H1 (cell line): ENCODE measurements around the gene COMMD1. TPM values are rescaled to one million over a fixed set of nuclear protein-coding genes. Genes with fewer than 3 reads are reported as not detected.

Experiments used
- CTCF ChIA-PET: fragments of 300-600 bp; sonication (Branson Sonifier 250); formaldehyde crosslinking; loops from one replicate; lab custom pipeline; 2021; ENCODE audit not compliant: partially characterized antibody; lab: Charles Lee
- POLR2A ChIA-PET: fragments of 300-600 bp; sonication (Branson Sonifier 250); formaldehyde crosslinking; loops from one replicate; lab custom pipeline; 2021; ENCODE audit warnings: inconsistent platforms; ENCODE audit not compliant: partially characterized antibody; lab: Charles Lee
- DNase-seq, 2 experiments: peaks; one replicate each; pipeline versions ENCODE4 v3.0.0 to v3.0.0-alpha.2; 2010 to 2022; ENCODE audit warnings: low spot score in 2 of 2, low read depth in 1 of 2, mixed read lengths in 1 of 2
- FAIRE-seq: peaks from 2 replicates; lab custom pipeline; 2011; peaks lifted over from hg19 to GRCh38; lab: Jason Lieb, UNC
- H2AFZ ChIP-seq: 2 replicates; pipeline ENCODE4 v1.8.1; 2012; ENCODE audit warnings: low read length, inconsistent platforms
- H2AK5ac ChIP-seq: 2 replicates; pipeline ENCODE4 v1.6.1; 2013; ENCODE audit warnings: low read depth, low read length
- H2BK120ac ChIP-seq: replicated peaks from 2 replicates; pipeline ENCODE3; 2013; ENCODE audit warnings: low read depth, low read length, inconsistent platforms
- H2BK12ac ChIP-seq: 2 replicates; pipeline ENCODE4 v1.6.1; 2013; ENCODE audit warnings: low read depth, low read length
- H2BK15ac ChIP-seq: 2 replicates; pipeline ENCODE4 v1.6.1; 2013; ENCODE audit warnings: low read length
- H2BK20ac ChIP-seq: 2 replicates; pipeline ENCODE4 v1.6.1; 2013; ENCODE audit warnings: low read length
- H2BK5ac ChIP-seq: 2 replicates; pipeline ENCODE4 v1.6.1; 2013; ENCODE audit warnings: low read depth, low read length
- H3K14ac ChIP-seq: 2 replicates; pipeline ENCODE4 v1.6.1; 2013; ENCODE audit warnings: inconsistent platforms; ENCODE audit not compliant: insufficient read length
- H3K18ac ChIP-seq: 2 replicates; pipeline ENCODE4 v1.6.1; 2013; ENCODE audit warnings: low read length; ENCODE audit errors: extremely low read depth
- H3K23ac ChIP-seq: 2 replicates; pipeline ENCODE4 v1.6.1; 2013; ENCODE audit warnings: inconsistent platforms; ENCODE audit not compliant: insufficient read length
- H3K23me2 ChIP-seq: 2 replicates; pipeline ENCODE4 v1.6.1; 2013; ENCODE audit warnings: low read depth, low read length
- H3K27ac ChIP-seq: 2 replicates; pipeline ENCODE4 v1.6.1; 2011; ENCODE audit warnings: low read depth, low read length, inconsistent platforms
- H3K27me3 ChIP-seq, 4 experiments: replicated peaks in 1 of 4; 1 replicate in 1 of 4; 2 replicates in 3 of 4; pipeline versions ENCODE4 v1.6.1 to v1.8.1; 2011 to 2013; ENCODE audit warnings: low read length in 3 of 4, mild to moderate bottlenecking in 3 of 4, inconsistent platforms in 2 of 4, mixed read lengths in 2 of 4, moderate library complexity in 1 of 4; ENCODE audit not compliant: control insufficient read depth in 3 of 4, insufficient read depth in 3 of 4; ENCODE audit errors: extremely low read depth in 1 of 4
- H3K36me3 ChIP-seq, 4 experiments: 2 replicates each; pipeline versions ENCODE4 v1.6.1 to v1.8.1; 2011 to 2013; ENCODE audit warnings: mild to moderate bottlenecking in 4 of 4, low read length in 3 of 4, moderate library complexity in 2 of 4, control low read depth in 1 of 4, inconsistent platforms in 1 of 4; ENCODE audit not compliant: insufficient read depth in 4 of 4, control insufficient read depth in 2 of 4
- H3K4ac ChIP-seq: replicated peaks from 2 replicates; pipeline ENCODE3; 2013; ENCODE audit warnings: low read length, low read depth, mixed read lengths, inconsistent platforms; ENCODE audit not compliant: insufficient read length
- H3K4me1 ChIP-seq, 4 experiments: replicated peaks in 1 of 4; 1 replicate in 1 of 4; 2 replicates in 3 of 4; pipeline versions ENCODE4 v1.6.1 to v1.8.1; 2011 to 2013; ENCODE audit warnings: low read length in 3 of 4, inconsistent platforms in 2 of 4, mixed read lengths in 1 of 4; ENCODE audit not compliant: insufficient read depth in 4 of 4, control insufficient read depth in 3 of 4
- H3K4me2 ChIP-seq, 2 experiments: 2 replicates each; pipeline versions ENCODE4 v1.6.1 to v1.8.1; 2011 to 2013; ENCODE audit warnings: low read depth in 2 of 2, low read length in 2 of 2, control low read depth in 1 of 2, inconsistent platforms in 1 of 2, mild to moderate bottlenecking in 1 of 2; ENCODE audit not compliant: insufficient read depth in 1 of 2
- H3K4me3 ChIP-seq, 4 experiments: fragments of 200-600, 300-600 bp in 1 of 4; sonication (generic), shearing (Covaris generic), sonication (Bioruptor Twin) in 1 of 4; 2 replicates each; pipeline versions ENCODE4 v1.5.1 to v1.8.1; 2011 to 2016; ENCODE audit warnings: low read length in 4 of 4, low read depth in 3 of 4, control low read depth in 2 of 4, inconsistent platforms in 2 of 4, mild to moderate bottlenecking in 2 of 4, mixed read lengths in 1 of 4, moderate library complexity in 1 of 4; ENCODE audit not compliant: insufficient read depth in 2 of 4; ENCODE audit errors: extremely low read depth in 1 of 4
- H3K56ac ChIP-seq: replicated peaks from 2 replicates; pipeline ENCODE3; 2013; ENCODE audit warnings: low read depth, mild to moderate bottlenecking, mixed read lengths, low read length, inconsistent platforms; ENCODE audit not compliant: insufficient read length
- H3K79me1 ChIP-seq: 2 replicates; pipeline ENCODE4 v1.6.1; 2013; ENCODE audit warnings: low read depth, low read length, control low read depth
- H3K79me2 ChIP-seq, 2 experiments: 2 replicates each; pipeline versions ENCODE4 v1.6.1 to v1.8.1; 2012 to 2013; ENCODE audit warnings: low read length in 2 of 2, mild to moderate bottlenecking in 2 of 2, inconsistent platforms in 1 of 2; ENCODE audit not compliant: insufficient read depth in 2 of 2, control insufficient read depth in 1 of 2
- H3K9ac ChIP-seq, 4 experiments: replicated peaks in 1 of 4; 1 replicate in 1 of 4; 2 replicates in 3 of 4; pipeline versions ENCODE4 v1.6.1 to v1.8.1; 2011 to 2013; ENCODE audit warnings: low read depth in 3 of 4, low read length in 3 of 4, control low read depth in 2 of 4, mild to moderate bottlenecking in 2 of 4, moderate library complexity in 2 of 4, inconsistent platforms in 1 of 4; ENCODE audit errors: extremely low read depth in 1 of 4
- H3K9me3 ChIP-seq, 2 experiments: 2 replicates each; pipeline versions ENCODE4 v1.6.1 to v1.8.1; 2012 to 2013; ENCODE audit warnings: mild to moderate bottlenecking in 2 of 2, moderate library complexity in 2 of 2, control low read depth in 1 of 2, inconsistent platforms in 1 of 2, low read depth in 1 of 2, low read length in 1 of 2, mixed read lengths in 1 of 2; ENCODE audit not compliant: insufficient read depth in 2 of 2
- H4K20me1 ChIP-seq, 2 experiments: replicated peaks in 1 of 2; 2 replicates each; pipeline versions ENCODE3 to v1.8.1; 2011 to 2013; ENCODE audit warnings: inconsistent platforms in 2 of 2, low read length in 2 of 2, mild to moderate bottlenecking in 1 of 2; ENCODE audit not compliant: insufficient read depth in 2 of 2, control insufficient read depth in 1 of 2
- H4K5ac ChIP-seq: 2 replicates; pipeline ENCODE4 v1.6.1; 2013; ENCODE audit warnings: low read length, low read depth, mixed read lengths, inconsistent platforms; ENCODE audit not compliant: insufficient read length
- H4K8ac ChIP-seq: 2 replicates; pipeline ENCODE4 v1.8.0; 2013; ENCODE audit warnings: mild to moderate bottlenecking, moderate library complexity, low read length, inconsistent platforms; ENCODE audit not compliant: insufficient read depth; ENCODE audit errors: extremely low read depth
- H4K91ac ChIP-seq: replicated peaks from 2 replicates; pipeline ENCODE3; 2013; ENCODE audit warnings: low read length, mixed read lengths, inconsistent platforms; ENCODE audit not compliant: insufficient read length
- BRCA1 ChIP-seq: IDR thresholded peaks from 2 replicates; pipeline ENCODE4 v1.6.1; 2012; ENCODE audit warnings: low read depth, low read length, improper control_type of control experiment
- CBX5 ChIP-seq: fragments of 300-800, 300-1000 bp; sonication (generic); IDR thresholded peaks from 2 replicates; pipeline ENCODE4 v1.7.1; 2016; ENCODE audit warnings: antibody characterized with exemption, low read length, low read depth
- EGR1 ChIP-seq: IDR thresholded peaks from 2 replicates; pipeline ENCODE4 v1.6.1; 2011; ENCODE audit warnings: low read depth, low read length, borderline replicate concordance
- HDAC2 ChIP-seq, 2 experiments: fragments of 300-600 bp in 1 of 2; sonication (generic) in 1 of 2; IDR thresholded peaks; 2 replicates each; pipeline ENCODE4 v1.6.1; 2011 to 2012; ENCODE audit warnings: low read depth in 2 of 2, low read length in 2 of 2, mild to moderate bottlenecking in 2 of 2, moderate library complexity in 2 of 2, borderline replicate concordance in 1 of 2, inconsistent platforms in 1 of 2
- KDM1A ChIP-seq: fragments of 200-600, 300-600 bp; sonication (generic); IDR thresholded peaks from 2 replicates; pipeline ENCODE4 v1.7.1; 2016; ENCODE audit warnings: mild to moderate bottlenecking, low read length, borderline replicate concordance
- RAD21 ChIP-seq, 2 experiments: IDR thresholded peaks in 1 of 2; conservative IDR thresholded peaks in 1 of 2; 2 replicates each; pipeline ENCODE4 v1.6.1; 2011; ENCODE audit warnings: low read depth in 2 of 2, low read length in 2 of 2, improper control_type of control experiment in 1 of 2, inconsistent platforms in 1 of 2, mild to moderate bottlenecking in 1 of 2, moderate library complexity in 1 of 2
- SIX5 ChIP-seq: IDR thresholded peaks from 2 replicates; pipeline ENCODE4 v1.6.1; 2011; ENCODE audit warnings: mild to moderate bottlenecking, low read depth, low read length
- TAF7 ChIP-seq: optimal IDR thresholded peaks from 2 replicates; pipeline ENCODE3; 2011; ENCODE audit warnings: low read depth, mild to moderate bottlenecking, inconsistent platforms, low read length, moderate library complexity, borderline replicate concordance
- TCF12 ChIP-seq: IDR thresholded peaks from 2 replicates; pipeline ENCODE4 v1.6.1; 2011; ENCODE audit warnings: low read depth, mild to moderate bottlenecking, low read length
- YY1 ChIP-seq: IDR thresholded peaks from 2 replicates; pipeline ENCODE4 v1.6.1; 2011; ENCODE audit warnings: low read depth, mild to moderate bottlenecking, low read length
- ZNF274 ChIP-seq: IDR thresholded peaks from 2 replicates; pipeline ENCODE4 v1.7.0; 2012; ENCODE audit warnings: low read length, borderline replicate concordance; ENCODE audit errors: extremely low read depth
- WGBS, 2 experiments: shearing (Covaris generic) in 1 of 2; methylation state at CpG; one replicate each; pipeline versions ENCODE4 v1.1.6 to v1.1.7; 2013 to 2015; ENCODE audit warnings: low lambda C conversion rate in 2 of 2, mixed read lengths in 2 of 2, inconsistent platforms in 1 of 2, low coverage in 1 of 2, missing lambda C conversion rate in 1 of 2; ENCODE audit not compliant: insufficient replicate concordance in 2 of 2, insufficient coverage in 1 of 2, insufficient read length in 1 of 2; ENCODE audit errors: extremely low coverage in 1 of 2, missing lambda C conversion rate in 1 of 2; 5-methylcytosine and 5-hydroxymethylcytosine counted together
- polyA plus RNA-seq, 7 experiments: library from polyadenylated mRNA; depleted of rRNA in 3 of 7; stranded (reverse) in 5 of 7; unstranded in 2 of 7; fragments of >200 nt in 5 of 7; fragments of 200-250 nt in 2 of 7; gene quantifications; 1 replicate in 5 of 7; 2 replicates in 1 of 7; 4 replicates in 1 of 7; pipeline versions ENCODE4 v1.2.1 to v1.2.3, GENCODE V29; 2011 to 2013; ENCODE audit warnings: missing spikeins in 2 of 7, mixed read lengths in 2 of 7
- total RNA-seq: library from RNA; stranded (reverse); fragmentation: NEBNext Ultra II Directional; extraction: Animal tissue kit (Norgen Biotek cat#: 25700); gene quantifications from 2 replicates; pipeline ENCODE4 v1.2.1, GENCODE V29; 2021
- TF ChIP-seq, protein P1 (sequence below): IDR thresholded peaks from 2 replicates; pipeline ENCODE4 v1.6.1; 2012; ENCODE audit warnings: inconsistent platforms

COMMD1 gene
- total and polyA plus RNA-seq, 2 of the 8 experiments (the other 6 are each of a cell fraction or from before 2014, with no cell fraction given) = 23.5 to 28.3 TPM

DNA sequence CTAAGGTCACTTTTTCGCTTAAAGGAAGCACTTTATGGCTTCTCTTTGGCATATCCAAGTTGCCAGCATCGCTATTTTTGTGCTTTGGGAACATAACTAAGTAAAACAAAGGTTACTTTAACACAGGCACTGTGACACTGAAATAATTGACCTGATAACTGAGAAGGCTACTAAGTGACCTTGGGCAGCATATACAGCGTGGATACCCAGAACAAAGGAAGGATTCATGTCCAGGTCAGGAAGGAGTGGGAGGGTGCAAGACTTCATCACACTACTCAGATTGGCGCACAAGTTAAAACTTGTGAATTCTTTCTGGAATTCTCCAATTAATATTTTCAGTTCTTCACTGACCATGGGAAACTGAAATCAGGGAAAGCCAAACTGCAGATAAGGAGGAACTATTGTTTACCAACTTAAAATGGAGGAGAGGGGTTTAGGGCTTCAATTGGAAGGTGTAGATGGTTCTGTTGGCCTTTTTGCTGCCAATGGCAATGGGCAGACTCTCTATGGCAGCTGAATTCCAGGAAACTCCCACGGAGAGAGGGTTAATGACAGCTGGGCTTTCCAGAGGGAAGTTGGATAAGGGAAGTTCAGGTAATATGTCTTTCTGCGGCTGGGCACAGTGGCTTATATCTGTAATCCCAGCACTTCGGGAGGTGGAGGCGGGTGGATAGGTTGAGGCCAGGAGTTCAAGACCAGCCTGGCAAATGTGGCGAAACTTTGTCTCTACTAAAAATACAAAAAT is 45.3 kb downstream of the COMMD1 start:
- Histone ChIP-seq H3K27me3 (no peaks in the 10 kb centered on the region), H3K23me2 (no peaks in the 10 kb centered on the region), H3K4me1 (no peaks in the 10 kb centered on the region; a peak in 1 of 7 replicates), H3K27ac (no peak overlapping the region), H4K5ac (no peak overlapping the region), H2BK120ac (no peak overlapping the region), H4K8ac (no peak overlapping the region), H4K91ac (no peak overlapping the region), H3K4me3 (no peak overlapping the region), H3K36me3 (no peaks in the 10 kb centered on the region; a peak in 1 of 8 replicates), H3K23ac (no peak overlapping the region), H3K14ac (no peak overlapping the region), H4K20me1 (no peaks in the 10 kb centered on the region), H2BK12ac (0 out of 2 replicates have a peak overlapping the region, but pooled peaks have one; percentile 5), H3K9me3 (0 out of 4 replicates have a peak, but pooled peaks cover 3 to 5% of the 10 kb centered on the region in 2 experiments), H3K9ac (no peak overlapping the region), H3K4me2 (no peak overlapping the region), H2AFZ (no peak overlapping the region), H3K56ac (no peak overlapping the region), H3K79me2 (no peaks in the 10 kb centered on the region), H3K79me1 (no peaks in the 10 kb centered on the region), H2BK15ac (no peak overlapping the region), H3K18ac (no peak overlapping the region), H2BK20ac (no peak overlapping the region), H2BK5ac (no peak overlapping the region), H2AK5ac (no peak overlapping the region), H3K4ac (no peak overlapping the region)
- ChIA-PET CTCF (interaction anchor here (0.7 kb wide), 1 partner anchor 58 kb away, joined by 3 read pairs; no protein-coding TSS in a partner anchor), POLR2A (no interaction called here)
- DNase-seq (no peak), FAIRE-seq (no peak)
- no peak for TF ChIP-seq EGR1
- no peak for TF ChIP-seq HDAC2 (IDR thresholded peaks at IDR 0.05; ENCODE audit: borderline replicate concordance in 1 of 2, low read depth in 2 of 2, low read length in 2 of 2)
- no peak for TF ChIP-seq YY1
- no peak for TF ChIP-seq SIX5
- TF ChIP-seq ZNF274 = no peak
- TF ChIP-seq, protein P1, sequence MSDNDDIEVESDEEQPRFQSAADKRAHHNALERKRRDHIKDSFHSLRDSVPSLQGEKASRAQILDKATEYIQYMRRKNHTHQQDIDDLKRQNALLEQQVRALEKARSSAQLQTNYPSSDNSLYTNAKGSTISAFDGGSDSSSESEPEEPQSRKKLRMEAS = no peak
- no peak for TF ChIP-seq KDM1A
- no peak for TF ChIP-seq TCF12
- TF ChIP-seq CBX5 = no peak
- no peak for TF ChIP-seq TAF7
- TF ChIP-seq RAD21 (IDR thresholded peaks at IDR 0.05 in 1 of 2, conservative IDR thresholded peaks at IDR 0.05 in 1 of 2; ENCODE audit: low read depth in 2 of 2, low read length in 2 of 2) = no peak
- TF ChIP-seq BRCA1 = no peak
- 89% methylated on average over 9 of the region's 9 CpGs; no CpG with 5 or more reads in 1 of the 2 experiments for WGBS, 2 experiments
